Measurements from ENCODE around the gene SOS1.
"Not testable (repeated sequence)": the region's sequence is repeated elsewhere in the genome, so short reads cannot be mapped to it uniquely, and the experiment has no call there.

Gene SOS1

DNA sequence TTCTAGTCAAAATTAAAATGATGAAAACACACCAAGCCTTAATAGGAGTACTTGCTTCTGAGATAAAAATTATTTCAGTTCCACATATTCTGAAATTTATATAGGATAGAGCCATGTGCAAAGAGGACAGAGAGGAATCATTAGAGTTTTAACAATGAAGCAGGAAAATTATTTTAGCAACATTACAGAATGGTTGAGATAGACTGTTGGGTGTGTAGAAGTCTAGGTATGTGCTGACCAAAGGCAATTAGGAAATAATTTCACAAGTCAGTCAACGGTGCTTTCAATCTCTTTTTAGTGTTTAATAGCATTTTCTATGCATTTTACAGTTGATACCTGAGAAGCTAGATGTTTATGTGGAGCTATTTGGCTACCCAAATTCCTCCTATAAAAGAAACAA is 25.2 kb downstream of the SOS1 start:
- no peak for DNase-seq

- peak; percentile 18 for DNase-seq
These were observed 26.0 kb downstream of the SOS1 start for GRCh38 chr2:39094717-39095363.

- no peak for DNase-seq
These were observed 27.5 kb downstream of the SOS1 start for GRCh38 chr2:39093218-39093898.

GRCh38 chr2:39091543-39091942 is 29.3 kb downstream of the SOS1 start:
- DNase-seq = no peak

DNA sequence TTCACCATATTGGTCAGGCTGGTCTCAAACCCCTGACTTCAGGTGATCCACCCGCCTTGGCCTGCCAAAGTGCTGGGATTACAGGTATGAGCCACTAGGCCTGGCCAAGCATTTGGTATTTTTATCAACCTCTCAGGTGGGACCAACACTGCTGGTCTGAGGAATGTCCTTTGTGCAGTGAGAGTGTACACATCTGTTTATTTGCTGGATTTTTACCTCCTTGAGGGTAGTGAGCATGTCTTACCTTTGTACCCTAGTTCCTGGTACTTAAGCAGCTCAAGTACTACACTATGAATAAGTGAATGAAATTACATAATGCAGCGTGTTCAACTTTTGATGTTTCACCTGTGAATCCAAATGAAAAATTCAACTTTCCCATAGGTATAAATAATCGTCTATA is 29.8 kb downstream of the SOS1 start:
- DNase-seq = no peak

GRCh38 chr2:39080152-39080551 is 40.7 kb downstream of the SOS1 start:
- no peak for DNase-seq

DNA sequence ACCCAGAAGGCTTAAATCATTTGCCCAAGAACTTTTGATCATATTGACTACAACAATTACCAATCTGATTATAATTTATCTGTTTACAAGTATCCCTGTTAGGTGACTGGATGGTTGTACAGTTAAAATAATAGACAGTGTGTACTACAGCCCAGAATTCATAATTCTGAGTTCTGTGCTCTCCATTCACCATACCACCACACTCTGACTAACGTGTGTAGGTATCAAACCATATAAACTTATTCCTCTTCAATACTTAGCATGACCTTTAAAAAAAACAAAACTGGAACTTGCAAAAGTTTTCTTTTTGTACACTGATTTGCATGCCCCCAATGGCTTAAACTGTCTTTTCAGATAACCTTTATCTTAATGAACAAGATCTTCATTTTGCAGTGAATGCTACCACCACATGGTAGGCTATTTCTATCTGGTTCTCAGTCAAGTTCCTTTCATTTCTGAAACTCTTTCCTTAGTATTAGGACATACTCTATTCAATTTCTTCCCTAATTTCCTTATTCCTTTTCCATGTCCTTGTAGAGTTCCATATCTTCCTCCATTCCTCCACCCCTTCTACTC is 50.9 kb downstream of the SOS1 start:
- DNase-seq = no peak

GRCh38 chr2:39069136-39069515 is 51.7 kb downstream of the SOS1 start:
- DNase-seq = no peak

DNA sequence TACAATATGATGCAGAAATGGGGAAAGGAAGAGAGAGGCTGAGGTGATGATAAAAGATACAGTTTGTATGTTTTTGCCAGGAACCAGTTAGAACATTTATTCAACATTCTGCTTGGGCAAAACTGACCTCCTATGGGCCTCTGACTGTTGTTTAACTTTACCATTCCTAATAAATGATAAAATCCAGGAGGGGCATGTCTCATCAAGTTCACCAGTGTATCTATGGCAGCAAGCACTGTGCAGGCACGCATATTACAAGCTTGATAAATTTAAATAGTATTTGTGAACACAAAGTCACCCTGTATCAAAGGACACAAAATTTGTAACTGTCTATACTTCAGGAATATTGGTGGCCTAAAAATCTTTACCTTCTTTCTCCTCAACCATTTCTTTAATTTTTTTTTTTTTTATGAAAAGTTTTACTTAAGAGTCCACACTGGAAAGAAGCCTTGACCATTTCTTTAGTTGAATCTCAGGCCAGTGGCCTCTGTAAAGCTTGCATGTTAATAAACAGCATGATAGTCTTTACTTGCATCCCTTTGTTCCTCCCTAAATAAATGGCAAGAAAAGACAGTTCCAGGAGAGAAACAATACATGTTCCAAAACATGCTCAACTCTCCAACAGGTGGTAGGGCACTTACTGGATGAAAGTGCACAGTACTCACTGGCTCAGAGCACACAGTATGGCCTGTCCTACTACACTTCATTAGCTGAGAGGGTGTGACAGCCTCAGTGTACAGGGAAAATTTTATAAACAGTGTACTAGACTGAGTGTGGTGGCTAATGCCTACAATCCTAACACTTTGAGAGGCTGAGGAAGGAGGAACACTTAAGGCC is 52.3 kb downstream of the SOS1 start:
- DNase-seq = no peak

GRCh38 chr2:39065616-39066015 is 55.2 kb downstream of the SOS1 start:
- DNase-seq = no peak

- DNase-seq = no peak
These were observed 58.5 kb downstream of the SOS1 start for GRCh38 chr2:39062320-39062719.

DNA sequence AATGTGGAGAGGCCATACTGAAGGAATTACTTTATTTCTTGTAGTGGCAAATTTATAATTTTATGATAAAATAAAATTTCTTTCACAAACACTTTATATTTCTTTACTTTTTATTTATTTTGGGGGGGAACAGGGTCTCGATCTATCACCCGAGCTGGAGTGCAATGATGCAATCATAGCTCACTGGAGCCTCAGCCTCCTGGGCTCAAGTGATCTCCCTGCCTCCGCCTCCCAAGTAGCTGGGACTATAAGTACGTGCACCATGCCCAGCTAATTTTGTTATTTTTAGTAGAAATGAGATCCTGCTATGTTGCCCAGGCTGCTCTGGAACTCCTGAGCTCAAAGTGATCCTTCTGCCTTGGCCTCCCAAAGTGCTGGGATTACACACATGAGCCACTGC is 59.6 kb downstream of the SOS1 start:
- no peak for DNase-seq

DNA sequence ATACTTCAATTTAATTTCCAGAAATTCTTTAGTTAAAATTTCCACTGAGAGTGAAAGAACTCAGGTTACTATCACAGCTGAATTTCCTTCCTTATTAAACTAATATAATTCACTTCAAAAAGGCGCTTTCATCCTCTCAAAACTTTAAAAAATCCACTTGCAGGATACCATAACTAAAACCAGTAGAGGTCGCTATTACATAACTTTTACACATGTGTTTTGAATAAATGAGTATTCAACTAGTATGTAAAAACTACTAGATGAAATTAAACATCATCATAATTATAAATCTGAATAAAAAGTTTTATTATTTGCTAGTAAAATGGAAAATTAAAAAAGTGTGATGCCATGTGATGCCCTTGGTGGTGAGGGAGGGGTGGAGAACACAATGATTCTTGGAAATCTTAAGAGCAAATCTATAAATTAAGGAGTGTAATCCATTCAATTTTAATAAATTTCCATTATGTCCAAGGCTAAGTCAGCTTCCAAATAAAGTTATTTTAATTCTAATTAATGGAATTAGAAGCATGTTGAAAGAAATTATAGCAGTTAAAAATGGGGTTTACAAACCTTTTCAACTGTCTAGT is 61.4 kb downstream of the SOS1 start:
- DNase-seq = peak; percentile 63 to 83

GRCh38 chr2:39058101-39058500 is 62.8 kb downstream of the SOS1 start:
- DNase-seq = no peak

- DNase-seq = not testable (repeated sequence)
These were observed 68.2 kb downstream of the SOS1 start for GRCh38 chr2:39052665-39053064.

DNA sequence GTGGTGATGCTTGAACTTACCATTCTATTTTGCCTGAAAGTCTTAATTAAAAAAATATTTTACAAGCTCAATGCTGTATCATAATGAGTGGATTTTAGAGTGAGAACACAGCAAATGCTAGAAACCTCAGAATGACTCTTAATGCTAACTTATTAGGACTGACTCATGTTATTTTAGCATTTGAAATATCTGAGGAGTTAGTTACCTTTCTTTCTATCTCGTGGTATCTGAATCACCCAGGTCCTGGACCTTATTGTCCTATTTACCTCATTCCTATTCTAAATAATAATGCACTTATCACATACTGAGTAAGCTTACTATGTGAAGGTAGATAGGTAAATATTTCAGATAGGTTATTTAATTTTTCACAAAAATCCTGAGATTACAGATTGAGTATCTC is 70.7 kb downstream of the SOS1 start:
- no peak for DNase-seq

- DNase-seq = no peak
These were observed 81.8 kb downstream of the SOS1 start for GRCh38 chr2:39039072-39039471.

DNA sequence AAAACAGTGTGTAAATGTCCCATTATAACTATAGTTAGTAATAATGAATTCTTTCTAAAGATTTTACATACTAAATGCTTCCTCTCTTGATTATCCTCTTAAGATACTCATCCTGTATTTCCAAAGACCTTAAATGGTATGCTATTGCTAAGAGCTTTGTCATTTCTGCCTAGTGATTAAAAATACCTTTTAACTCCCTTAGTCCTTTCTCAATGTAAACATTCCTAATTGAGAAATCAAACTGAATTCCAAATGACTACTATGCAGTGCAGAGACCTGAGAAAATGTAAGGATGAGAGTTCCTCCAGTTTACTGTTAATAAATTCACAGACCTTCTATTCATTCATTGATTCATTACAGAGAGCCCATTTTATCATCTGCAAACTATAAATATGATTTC is 86.9 kb downstream of the SOS1 start:
- no peak for DNase-seq

- DNase-seq = no peak
These were observed 93.4 kb downstream of the SOS1 start for GRCh38 chr2:39027421-39027820.

- DNase-seq = no peak
These were observed 96.0 kb downstream of the SOS1 start for GRCh38 chr2:39024833-39025232.

- no peak for DNase-seq
These were observed 97.2 kb downstream of the SOS1 start for GRCh38 chr2:39023649-39024048.

GRCh38 chr2:39022642-39023235 is 98.1 kb downstream of the SOS1 start:
- DNase-seq = no peak

DNA sequence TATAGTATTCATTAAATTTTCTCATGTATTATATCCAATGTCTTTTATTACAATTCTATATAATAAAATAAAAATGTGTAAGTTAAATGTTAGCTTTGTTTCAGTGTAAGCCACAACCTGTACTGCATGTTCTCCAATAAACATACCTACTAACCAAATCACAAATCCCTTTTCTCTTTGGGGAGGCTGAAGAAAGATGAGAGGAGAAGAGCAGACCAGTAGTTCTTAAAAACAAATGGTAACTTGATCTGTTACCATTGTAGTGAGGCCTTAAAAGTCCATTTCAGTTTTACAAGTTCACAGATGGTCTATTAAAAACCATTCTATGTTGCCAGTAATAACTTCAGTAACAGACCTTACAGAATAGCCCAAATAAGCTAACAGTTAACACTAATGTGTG is 100.5 kb downstream of the SOS1 start:
- no peak for DNase-seq

All from Kasumi-1 (cell line).